Measurements from ENCODE around the gene ICOSLG.
"Not testable (repeated sequence)": the region's sequence is repeated elsewhere in the genome, so short reads cannot be mapped to it uniquely, and the experiment has no call there.

The ICOSLG gene, protein sequence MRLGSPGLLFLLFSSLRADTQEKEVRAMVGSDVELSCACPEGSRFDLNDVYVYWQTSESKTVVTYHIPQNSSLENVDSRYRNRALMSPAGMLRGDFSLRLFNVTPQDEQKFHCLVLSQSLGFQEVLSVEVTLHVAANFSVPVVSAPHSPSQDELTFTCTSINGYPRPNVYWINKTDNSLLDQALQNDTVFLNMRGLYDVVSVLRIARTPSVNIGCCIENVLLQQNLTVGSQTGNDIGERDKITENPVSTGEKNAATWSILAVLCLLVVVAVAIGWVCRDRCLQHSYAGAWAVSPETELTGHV

GRCh38 chr21:44240842-44241241 is at the start of gene ICOSLG:
Gene ICOSLG, minus strand, starts transcription at chr21:44240943. Its CDS starts 126 bp downstream, at chr21:44240817.
- not testable (repeated sequence) for DNase-seq (ENCODE audit: low read depth in 2 of 2)

DNA sequence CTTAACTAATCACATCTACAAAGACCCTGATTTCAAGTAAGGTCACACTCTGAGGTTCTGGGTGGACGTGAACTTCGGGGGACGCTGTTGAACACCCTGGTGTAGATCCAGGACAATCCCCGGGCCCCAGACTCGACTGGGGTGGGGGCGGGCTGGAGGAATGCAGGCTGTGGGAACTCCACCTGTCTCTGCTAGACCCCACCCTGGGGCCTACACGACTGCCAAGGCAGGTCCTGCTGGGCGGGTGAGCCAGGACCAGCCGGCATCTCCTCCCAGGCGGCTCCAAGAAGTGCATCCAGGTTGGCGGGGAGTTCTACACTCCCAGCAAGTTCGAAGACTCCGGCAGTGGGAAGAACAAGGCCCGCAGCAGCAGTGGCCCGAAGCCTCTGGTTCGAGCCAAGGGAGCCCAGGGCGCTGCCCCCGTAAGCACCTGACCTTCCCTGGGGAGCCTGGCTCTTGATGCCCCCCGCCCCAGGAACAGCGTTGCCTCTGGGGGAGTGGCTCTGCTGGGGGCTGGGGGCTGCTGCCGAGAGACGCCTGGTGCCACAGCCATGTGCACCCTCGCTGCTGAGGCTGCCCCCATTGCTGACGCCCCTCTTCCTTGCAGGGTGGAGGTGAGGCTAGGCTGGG is 48.8 kb upstream of the ICOSLG start:
- no peak for DNase-seq (ENCODE audit: low read depth in 2 of 2)

- no peak for DNase-seq (ENCODE audit: low read depth in 2 of 2)
Measured at GRCh38 chr21:44288251-44289110, 47.7 kb upstream of the ICOSLG start.

GRCh38 chr21:44286716-44287632 is 46.2 kb upstream of the ICOSLG start:
- no peak for DNase-seq (ENCODE audit: low read depth in 2 of 2)

DNA sequence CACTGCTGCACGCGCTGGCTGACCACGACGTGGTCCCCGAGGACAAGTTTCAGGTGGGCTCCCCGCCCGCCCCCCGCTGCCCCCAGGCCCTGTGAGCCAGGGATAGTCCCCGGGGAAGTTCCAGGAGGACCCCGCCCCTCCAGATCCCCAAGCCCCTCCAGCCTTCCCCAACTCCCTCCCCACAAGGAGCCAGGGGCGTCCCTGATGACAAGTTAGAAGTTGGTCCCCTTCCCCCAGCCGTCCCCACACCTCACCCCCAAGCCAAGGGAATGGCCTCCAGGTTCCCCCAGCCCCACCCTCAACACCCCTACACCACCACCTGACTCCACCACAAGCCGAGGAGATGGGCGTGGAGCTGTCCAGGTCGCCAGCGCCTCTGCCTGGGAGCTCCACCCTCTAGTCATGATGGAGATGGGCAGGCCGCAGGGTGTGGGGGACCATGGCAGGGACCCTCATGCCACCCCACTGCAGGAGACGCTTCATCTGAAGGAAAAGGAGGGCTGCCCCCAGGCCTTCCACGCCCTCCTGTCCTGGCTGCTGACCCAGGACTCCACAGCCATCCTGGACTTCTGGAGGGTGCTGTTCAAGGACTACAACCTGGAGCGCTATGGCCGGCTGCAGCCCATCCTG is 45.5 kb upstream of the ICOSLG start:
- DNase-seq (ENCODE audit: low read depth in 2 of 2) = no peak

- no peak for DNase-seq (ENCODE audit: low read depth in 2 of 2)
Measured at GRCh38 chr21:44285138-44285992, 44.6 kb upstream of the ICOSLG start, which contains the start of gene AIRE. Gene AIRE, plus strand, starts transcription at chr21:44285876. Its CDS starts 131 bp downstream, at chr21:44286007.

GRCh38 chr21:44283948-44284347 is 43.2 kb upstream of the ICOSLG start:
- DNase-seq (ENCODE audit: low read depth in 2 of 2) = no peak

DNA sequence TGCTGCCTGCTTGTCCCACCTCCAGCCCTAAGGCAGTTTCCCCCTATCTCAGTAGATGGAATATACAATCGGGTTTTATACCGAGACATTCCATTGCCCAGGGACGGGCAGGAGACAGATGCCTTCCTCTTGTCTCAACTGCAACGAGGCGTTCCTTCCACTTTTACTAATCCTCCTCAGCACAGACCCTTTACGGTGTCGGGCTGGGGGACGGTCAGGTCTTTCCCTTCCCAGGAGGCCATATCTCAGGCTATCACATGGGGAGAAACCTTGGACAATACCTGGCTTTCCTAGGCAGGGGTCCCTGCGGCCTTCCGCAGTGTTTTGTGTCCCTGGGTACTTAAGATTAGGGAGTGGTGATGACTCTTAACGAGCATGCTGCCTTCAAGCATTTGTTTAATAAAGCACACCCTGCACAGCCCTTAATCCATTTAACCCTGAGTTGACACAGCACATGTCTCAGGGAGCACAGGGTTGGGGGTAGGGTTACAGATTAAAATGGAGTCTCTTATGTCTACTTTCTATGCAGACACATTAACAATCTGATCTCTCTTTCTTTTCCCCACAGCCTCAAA is 42.6 kb upstream of the ICOSLG start:
- DNase-seq (ENCODE audit: low read depth in 2 of 2) = not testable (repeated sequence)

- no peak for DNase-seq (ENCODE audit: low read depth in 2 of 2)
Measured at GRCh38 chr21:44282370-44282769, 41.6 kb upstream of the ICOSLG start.

DNA sequence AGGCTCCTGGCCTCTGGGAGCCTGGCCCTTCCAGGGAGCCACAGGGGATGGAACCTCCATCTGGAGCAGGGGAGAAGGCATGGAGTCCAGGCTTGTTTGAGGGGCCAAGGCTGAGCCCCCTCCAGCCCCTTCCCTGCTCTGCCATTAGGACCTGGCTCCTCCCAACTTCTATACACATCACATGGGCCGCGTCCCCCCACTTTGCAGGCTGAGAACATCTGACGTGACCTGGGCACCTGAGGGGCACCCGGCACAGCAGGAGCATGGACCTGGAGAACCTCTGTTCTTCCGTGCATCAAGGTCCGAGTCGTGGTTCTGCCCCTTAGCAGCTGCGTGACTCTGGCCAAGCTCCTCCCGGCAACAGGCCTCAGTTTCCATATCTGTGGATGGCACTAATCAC is 41.1 kb upstream of the ICOSLG start:
- no peak for DNase-seq (ENCODE audit: low read depth in 2 of 2)

DNA sequence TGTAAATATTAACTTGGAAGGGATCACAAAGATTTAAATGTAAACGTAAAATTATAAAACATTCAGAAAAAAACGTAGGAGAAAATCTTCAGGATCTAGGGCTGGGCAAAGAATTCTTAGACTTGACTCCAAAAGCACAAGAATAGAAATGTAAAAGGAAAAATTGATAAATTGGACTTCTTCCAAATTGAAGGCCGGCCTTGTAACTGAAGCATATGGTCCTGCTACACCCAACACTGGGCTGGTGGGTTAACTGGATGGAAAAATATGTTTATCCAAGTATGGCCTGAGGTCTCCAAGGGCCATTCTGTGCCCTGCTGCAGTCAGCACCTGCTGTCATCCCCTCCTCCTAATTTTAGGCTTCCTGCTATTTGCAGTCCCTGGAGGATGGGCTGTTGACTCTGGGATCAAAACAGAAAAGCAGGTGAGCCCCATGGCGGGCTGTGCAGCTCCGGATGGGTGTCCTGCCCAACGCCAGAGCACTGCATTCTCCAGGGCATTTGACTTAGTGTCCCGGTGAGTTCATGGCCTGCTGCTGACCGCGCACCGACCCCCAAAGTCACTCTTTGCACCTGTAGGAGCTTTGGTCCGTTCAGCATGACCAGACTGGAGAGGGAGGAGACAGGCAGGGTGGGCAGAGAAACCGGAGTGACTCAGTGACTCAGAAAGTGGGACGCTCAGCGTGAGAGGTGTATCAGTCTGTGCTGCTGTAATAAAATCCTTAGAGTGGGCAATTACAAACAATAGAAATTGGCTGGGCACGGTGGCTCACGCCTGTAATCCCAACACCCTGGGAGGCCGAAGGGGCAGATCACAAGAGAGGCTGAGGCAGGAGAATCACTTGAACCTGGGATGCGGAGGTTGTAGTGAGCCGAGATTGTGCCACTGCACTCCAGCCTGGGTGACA is 38.9 kb upstream of the ICOSLG start:
- DNase-seq (ENCODE audit: low read depth in 2 of 2) = no peak

GRCh38 chr21:44275041-44275440 is 34.3 kb upstream of the ICOSLG start:
- no peak for DNase-seq (ENCODE audit: low read depth in 2 of 2)

DNA sequence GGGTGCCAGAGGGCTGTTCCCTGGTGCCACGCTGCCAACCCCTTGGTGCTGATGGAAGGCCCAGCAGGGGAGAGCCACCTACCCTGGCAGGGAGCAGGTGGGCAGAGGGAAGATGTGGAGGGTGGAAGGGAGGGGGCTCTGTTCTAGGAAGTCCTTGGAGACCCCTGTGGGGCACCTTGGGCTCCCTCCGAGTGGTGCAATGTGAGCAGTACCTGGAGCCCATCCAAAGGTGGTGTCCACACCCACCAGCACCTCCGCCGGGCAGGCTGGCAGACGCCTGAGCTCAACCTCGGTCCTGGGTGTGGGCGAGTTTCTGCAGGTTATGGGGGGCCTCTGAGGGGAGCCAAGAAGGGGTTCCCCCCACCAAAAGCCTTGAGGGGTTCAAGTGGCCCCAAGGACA is 32.3 kb upstream of the ICOSLG start:
- no peak for DNase-seq (ENCODE audit: low read depth in 2 of 2)

DNA sequence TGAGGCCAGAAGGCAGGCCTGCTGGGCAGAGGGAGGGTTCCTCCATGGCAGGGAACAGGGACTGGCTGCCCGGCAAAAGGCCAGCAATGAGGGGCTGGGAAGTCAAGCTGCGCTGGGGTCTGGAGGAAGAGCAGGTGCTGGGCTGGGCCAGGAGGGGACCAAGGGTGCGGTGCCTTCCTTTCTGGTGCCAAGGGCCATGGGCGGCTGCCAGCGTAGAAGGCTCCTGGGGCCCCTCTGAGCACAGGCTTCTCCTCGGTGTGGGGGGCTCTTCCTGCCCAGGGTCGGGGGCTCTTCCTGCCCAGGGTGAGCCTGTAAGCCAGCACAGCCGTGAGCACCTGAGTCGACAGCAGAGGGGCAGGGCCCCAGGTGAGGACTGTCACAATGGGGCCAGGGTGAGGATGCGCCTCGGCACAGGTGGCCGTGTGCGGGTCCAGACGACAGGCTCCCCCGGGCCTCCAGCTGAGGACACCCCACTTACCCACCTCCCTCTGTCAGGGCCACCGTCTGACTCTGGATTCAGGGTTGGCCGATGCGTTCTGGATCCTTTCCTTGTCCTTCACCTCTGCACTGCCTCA is 31.6 kb upstream of the ICOSLG start:
- no peak for DNase-seq (ENCODE audit: low read depth in 2 of 2)

DNA sequence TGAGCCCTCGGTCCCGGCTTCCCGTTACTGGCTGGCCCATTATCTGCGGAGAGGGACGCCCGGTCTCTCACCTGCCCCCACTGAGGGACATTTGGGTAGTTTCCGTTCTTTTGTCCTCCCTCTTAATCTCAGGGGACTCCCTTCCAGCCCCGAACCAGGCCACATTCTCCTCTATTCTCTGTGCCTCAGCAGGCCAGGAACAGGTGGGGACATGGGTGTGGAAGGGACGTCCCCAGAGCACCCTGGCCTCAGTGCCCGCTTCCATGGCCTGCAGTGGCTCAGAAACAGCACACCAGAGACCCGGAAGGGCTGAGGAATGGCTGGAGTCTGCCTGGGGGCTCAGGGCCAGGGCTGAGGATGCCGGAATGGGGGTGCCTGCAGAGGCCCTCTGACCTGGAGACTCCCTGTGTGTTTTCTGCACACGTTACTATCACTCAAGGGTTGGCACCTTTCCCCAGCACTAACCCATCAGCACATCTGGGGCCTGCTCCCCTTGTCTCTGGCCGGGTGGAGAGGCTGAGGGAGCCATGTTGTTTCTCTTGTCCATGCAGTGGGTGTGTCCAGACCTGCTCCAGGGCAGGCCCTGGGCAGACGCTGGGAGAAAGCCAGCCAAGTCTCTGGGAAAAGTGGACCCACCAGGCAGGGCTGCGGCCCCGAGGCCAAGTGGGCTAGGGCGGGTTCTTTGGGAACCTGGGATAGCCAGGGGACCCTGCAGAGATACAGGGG is 31.0 kb upstream of the ICOSLG start:
- no peak for DNase-seq (ENCODE audit: low read depth in 2 of 2)

DNA sequence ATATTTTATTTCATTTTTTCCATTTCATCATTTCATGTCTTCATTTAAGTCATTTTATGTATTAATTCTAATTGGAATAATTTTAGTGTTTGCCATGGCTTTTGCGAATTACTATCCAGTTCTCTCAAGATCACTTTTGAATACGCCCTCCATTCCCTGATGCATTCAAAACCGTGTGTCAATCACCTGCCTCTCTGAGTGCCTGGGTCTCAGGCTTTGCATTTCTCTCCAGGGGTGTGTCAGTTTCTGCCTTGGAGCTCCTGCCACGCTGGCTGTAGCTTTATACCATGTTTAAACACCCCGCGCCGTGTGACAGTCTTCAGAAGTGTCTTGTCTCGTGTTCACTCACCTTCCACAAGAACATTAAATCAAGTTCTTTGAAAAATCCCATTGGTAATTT is 28.3 kb upstream of the ICOSLG start:
- DNase-seq (ENCODE audit: low read depth in 2 of 2) = no peak

DNA sequence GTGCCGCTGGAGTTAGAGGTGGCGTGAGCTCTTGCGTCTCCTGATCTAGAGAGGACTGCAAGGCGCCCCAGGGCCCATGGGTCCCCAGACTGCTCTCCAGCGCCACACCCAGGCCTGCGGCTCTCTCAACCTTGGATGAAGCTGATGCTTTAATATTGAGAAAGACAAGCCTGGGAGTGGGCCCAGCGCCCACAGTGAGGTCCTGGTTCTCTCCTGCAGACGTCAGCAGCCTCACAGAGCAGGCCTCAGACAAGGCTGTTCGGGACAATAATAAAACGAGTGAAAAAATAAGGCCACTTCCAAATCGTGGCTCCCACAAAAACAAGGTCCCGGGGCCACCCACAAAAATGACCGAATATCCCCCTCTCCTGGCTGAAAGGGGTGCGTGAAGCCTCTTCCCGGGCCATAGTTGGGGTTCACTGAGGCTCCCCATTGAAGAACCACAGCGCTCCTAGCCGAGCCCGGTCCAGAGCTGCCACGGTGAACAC is 27.0 kb upstream of the ICOSLG start:
- no peak for DNase-seq (ENCODE audit: low read depth in 2 of 2)

Data from stimulated activated CD8-positive, alpha-beta memory T cell treated with anti-CD3 and anti-CD28 coated beads, Interleukin-2, amount 100 ng/mL, for 48 hours (primary cell).